OCI-LY7 (cell line): Measurements from ENCODE around the gene MXD1. TPM values are rescaled to one million over a fixed set of nuclear protein-coding genes. Genes with fewer than 3 reads are reported as not detected.

Source experiments
- BruUV-seq: library from RNA; stranded (reverse); fragments of 400-500 nt; replicated peaks from 2 replicates; lab custom pipeline; 2021; lab: Mats Ljungman, UMichigan
- CTCF ChIA-PET: fragments of 300-600 bp; sonication (Branson Sonifier 250); formaldehyde crosslinking; loops from one replicate; lab custom pipeline; 2022; ENCODE audit warnings: antibody characterized with exemption; ENCODE audit not compliant: unreplicated experiment; lab: Charles Lee
- POLR2A ChIA-PET: fragments of 300-600 bp; sonication (Branson Sonifier 250); formaldehyde crosslinking; loops from one replicate; lab custom pipeline; 2022; ENCODE audit warnings: antibody characterized with exemption; lab: Charles Lee
- DNase-seq: peaks from one replicate; pipeline ENCODE4 v3.0.0-alpha.2; 2015; ENCODE audit warnings: low spot score
- H2AFZ ChIP-seq: fragments of 200-600 bp; sonication (generic), shearing (Covaris generic); 2 replicates; pipeline ENCODE4 v1.6.1; 2014; ENCODE audit warnings: mild to moderate bottlenecking, antibody characterized with exemption, low read length, moderate library complexity
- H3K27ac ChIP-seq: fragments of 200-600 bp; sonication (generic); 2 replicates; pipeline ENCODE4 v1.5.1; 2014; ENCODE audit warnings: mixed run types, low read depth, mild to moderate bottlenecking, moderate library complexity, low read length, inconsistent platforms; ENCODE audit not compliant: poor library complexity, severe bottlenecking
- H3K36me3 ChIP-seq: fragments of 200-600 bp; sonication (generic); 2 replicates; pipeline ENCODE4 v1.6.1; 2014; ENCODE audit warnings: mild to moderate bottlenecking, antibody characterized with exemption, low read length, moderate library complexity, mixed read lengths; ENCODE audit not compliant: insufficient read depth
- H3K4me1 ChIP-seq: fragments of 200-600 bp; sonication (generic); 2 replicates; pipeline ENCODE4 v1.5.1; 2014; ENCODE audit warnings: mild to moderate bottlenecking, low read length; ENCODE audit not compliant: insufficient read depth, poor library complexity, severe bottlenecking
- H3K4me2 ChIP-seq: fragments of 200-600 bp; sonication (generic); 2 replicates; pipeline ENCODE4 v1.6.1; 2014; ENCODE audit warnings: mild to moderate bottlenecking, low read length
- H3K4me3 ChIP-seq: fragments of 200-600 bp; sonication (generic); 2 replicates; pipeline ENCODE4 v1.5.1; 2014; ENCODE audit warnings: mild to moderate bottlenecking, low read depth, low read length; ENCODE audit not compliant: poor library complexity, severe bottlenecking
- H3K79me2 ChIP-seq: fragments of 200-600 bp; sonication (generic); 2 replicates; pipeline ENCODE4 v1.6.1; 2016; ENCODE audit warnings: low read depth, mild to moderate bottlenecking, low read length, moderate library complexity, mixed read lengths; ENCODE audit not compliant: insufficient read depth
- H3K9me2 ChIP-seq: fragments of 200-600 bp; sonication (generic); 2 replicates; pipeline ENCODE4 v1.6.1; 2016; ENCODE audit warnings: mild to moderate bottlenecking, low read length, mixed read lengths; ENCODE audit not compliant: insufficient read depth
- H3K9me3 ChIP-seq: fragments of 200-600 bp; sonication (generic); 2 replicates; pipeline ENCODE4 v1.6.1; 2014; ENCODE audit warnings: mild to moderate bottlenecking, mixed run types, low read length, mixed read lengths
- H4K20me1 ChIP-seq: fragments of 200-600 bp; sonication (generic); 2 replicates; pipeline ENCODE4 v1.6.1; 2014; ENCODE audit warnings: mild to moderate bottlenecking, antibody characterized with exemption, low read length, moderate library complexity, mixed read lengths; ENCODE audit not compliant: insufficient read depth
- EZH2phosphoT487 ChIP-seq: fragments of 200-600 bp; sonication (generic); IDR thresholded peaks from 2 replicates; pipeline ENCODE4 v1.6.1; 2018; ENCODE audit warnings: low read depth, borderline replicate concordance, mild to moderate bottlenecking, mixed run types, antibody characterized with exemption, low read length, moderate library complexity, mixed read lengths
- intact Hi-C: fragments of 100-400 bp; cut with micrococcal nuclease; formaldehyde crosslinking; loops from one replicate; pipeline ENCODE4 v1.10.0; 2022; ENCODE audit not compliant: unreplicated experiment
- total RNA-seq, 2 experiments: library from RNA; depleted of rRNA in 1 of 2; stranded (reverse); fragments of >200 nt in 1 of 2; shearing (Covaris generic) in 1 of 2; gene quantifications; 2 replicates each; pipeline ENCODE4 v1.2.3, GENCODE V29; 2014 to 2022
- TF ChIP-seq, protein P1 (sequence below): fragments of 200-600 bp; sonication (generic); conservative IDR thresholded peaks from 2 replicates; pipeline ENCODE4 v1.5.1; 2014; ENCODE audit warnings: mild to moderate bottlenecking, antibody characterized with exemption, low read length, moderate library complexity, mixed read lengths

The MXD1 gene
- total RNA-seq, 2 experiments from 2014 or later = 2.2 to 2.9 TPM

DNA sequence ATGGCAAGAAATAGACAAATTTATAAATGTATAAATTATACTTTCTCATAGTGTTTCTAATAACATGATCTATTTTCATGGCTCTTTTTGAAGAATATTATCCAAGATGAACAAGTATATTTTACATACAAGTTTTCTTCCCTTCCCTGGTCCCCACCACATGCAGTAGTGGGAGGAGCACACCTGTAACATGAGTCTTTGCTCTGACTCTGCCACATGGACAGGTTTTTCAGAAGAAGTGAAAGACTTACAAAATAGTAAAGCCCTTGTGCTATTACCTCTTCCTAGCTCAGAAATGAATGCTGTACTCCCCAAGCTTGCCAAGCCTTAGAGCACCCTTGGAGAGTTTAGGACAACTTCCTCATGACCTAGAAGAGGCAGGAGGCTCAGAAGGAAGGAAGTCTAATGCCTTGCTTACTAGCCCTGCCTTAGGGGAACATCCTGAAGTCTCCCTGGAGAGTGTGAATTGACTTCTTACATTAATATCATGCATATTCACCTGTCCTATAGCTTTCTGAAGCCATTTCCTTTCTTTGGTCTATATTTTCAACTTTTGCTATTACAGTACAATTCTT is 18.4 kb downstream of the MXD1 start:
- no peaks in the 10 kb centered on the region for H3K9me2 ChIP-seq
- H3K4me3 ChIP-seq = no peak overlapping the region
- H3K27ac ChIP-seq = no peak overlapping the region
- TF ChIP-seq EZH2phosphoT487 = no peak
- TF ChIP-seq, protein P1, sequence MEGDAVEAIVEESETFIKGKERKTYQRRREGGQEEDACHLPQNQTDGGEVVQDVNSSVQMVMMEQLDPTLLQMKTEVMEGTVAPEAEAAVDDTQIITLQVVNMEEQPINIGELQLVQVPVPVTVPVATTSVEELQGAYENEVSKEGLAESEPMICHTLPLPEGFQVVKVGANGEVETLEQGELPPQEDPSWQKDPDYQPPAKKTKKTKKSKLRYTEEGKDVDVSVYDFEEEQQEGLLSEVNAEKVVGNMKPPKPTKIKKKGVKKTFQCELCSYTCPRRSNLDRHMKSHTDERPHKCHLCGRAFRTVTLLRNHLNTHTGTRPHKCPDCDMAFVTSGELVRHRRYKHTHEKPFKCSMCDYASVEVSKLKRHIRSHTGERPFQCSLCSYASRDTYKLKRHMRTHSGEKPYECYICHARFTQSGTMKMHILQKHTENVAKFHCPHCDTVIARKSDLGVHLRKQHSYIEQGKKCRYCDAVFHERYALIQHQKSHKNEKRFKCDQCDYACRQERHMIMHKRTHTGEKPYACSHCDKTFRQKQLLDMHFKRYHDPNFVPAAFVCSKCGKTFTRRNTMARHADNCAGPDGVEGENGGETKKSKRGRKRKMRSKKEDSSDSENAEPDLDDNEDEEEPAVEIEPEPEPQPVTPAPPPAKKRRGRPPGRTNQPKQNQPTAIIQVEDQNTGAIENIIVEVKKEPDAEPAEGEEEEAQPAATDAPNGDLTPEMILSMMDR = no peak
- no peaks in the 10 kb centered on the region for H4K20me1 ChIP-seq
- ChIA-PET POLR2A (interaction anchor here (0.6 to 1.7 kb wide), 5 partner anchors 10 to 357 kb away, joined by 3 to 8 read pairs (median 3); partner anchors contain the start of gene MXD1), CTCF (no interaction called here)
- BruUV-seq = no TSS peak
- no peak for DNase-seq
- H3K36me3 ChIP-seq = no peaks in the 10 kb centered on the region
- H2AFZ ChIP-seq = no peak overlapping the region
- no peaks in the 10 kb centered on the region for H3K9me3 ChIP-seq
- H3K4me1 ChIP-seq = peaks cover 14% of the 10 kb centered on the region
- no peak overlapping the region for H3K4me2 ChIP-seq
- no peaks in the 10 kb centered on the region for H3K79me2 ChIP-seq
- intact Hi-C loops = no loop called here

DNA sequence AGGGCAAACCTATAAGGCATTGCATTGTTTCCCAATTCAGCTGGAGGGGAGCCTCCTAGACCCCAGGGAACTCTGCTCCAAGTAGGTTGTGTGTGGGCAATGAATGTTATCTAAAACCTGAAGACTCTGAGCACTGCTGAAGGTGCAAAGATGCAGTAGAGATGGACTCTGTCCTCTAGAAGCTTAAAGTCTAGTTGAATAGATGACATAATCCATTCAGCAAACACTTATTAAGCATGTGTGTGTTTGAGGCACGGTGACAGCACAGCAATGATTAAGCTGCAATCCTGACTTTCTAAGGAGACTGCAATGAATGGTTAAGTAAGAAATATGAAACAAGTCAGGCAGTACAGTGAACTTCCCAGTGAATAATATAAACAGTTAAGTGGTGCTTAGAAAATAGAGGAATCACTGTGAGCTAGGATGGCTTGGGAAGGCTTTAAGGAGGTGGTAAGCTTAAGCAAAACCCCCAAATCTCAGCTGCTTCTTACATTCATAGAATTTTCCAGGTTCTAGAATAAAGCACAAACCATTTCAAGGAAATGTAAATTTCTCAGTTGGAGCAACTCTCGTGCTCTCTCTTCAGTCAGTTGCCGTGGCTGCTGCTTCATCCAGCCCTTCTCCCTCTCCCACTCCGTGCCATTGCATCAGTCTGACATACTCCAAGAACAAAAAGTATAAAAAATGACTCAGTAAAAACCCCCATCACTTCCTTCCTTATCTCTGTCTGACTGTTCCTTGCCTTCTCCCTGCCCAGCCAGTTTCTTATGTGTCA is 19.1 kb downstream of the MXD1 start:
- Histone ChIP-seq H4K20me1 (no peaks in the 10 kb centered on the region), H2AFZ (no peak overlapping the region), H3K27ac (no peak overlapping the region), H3K9me3 (no peaks in the 10 kb centered on the region), H3K4me1 (peaks cover 14% of the 10 kb centered on the region), H3K4me2 (no peak overlapping the region), H3K9me2 (no peaks in the 10 kb centered on the region), H3K79me2 (no peaks in the 10 kb centered on the region), H3K4me3 (no peak overlapping the region), H3K36me3 (no peaks in the 10 kb centered on the region)
- no TSS peak for BruUV-seq
- ChIA-PET POLR2A (interaction anchor here (0.5 to 1.7 kb wide), 5 partner anchors 11 to 357 kb away, joined by 3 to 7 read pairs (median 3); partner anchors contain the start of gene MXD1), CTCF (no interaction called here)
- TF ChIP-seq, protein P1 = no peak
- no peak for TF ChIP-seq EZH2phosphoT487
- intact Hi-C loops = no loop called here
- no peak for DNase-seq

DNA sequence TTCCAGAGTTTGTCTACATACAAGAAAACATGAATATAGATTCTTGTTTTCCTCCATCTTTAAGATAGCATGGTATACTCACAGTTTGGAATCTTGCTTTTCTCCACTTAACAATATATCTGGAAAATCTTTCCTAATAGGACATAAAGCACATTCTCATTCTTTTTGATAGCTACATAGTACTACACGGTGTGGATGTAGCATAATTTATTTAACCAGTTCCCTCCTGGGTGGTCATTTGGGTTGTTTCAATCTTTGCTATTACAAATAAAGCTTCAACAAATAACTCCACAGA is 19.7 kb downstream of the MXD1 start:
- intact Hi-C loops = no loop called here
- no peaks in the 10 kb centered on the region for H4K20me1 ChIP-seq
- H3K9me2 ChIP-seq = no peaks in the 10 kb centered on the region
- peaks cover 14% of the 10 kb centered on the region for H3K4me1 ChIP-seq
- H3K4me3 ChIP-seq = no peak overlapping the region
- POLR2A ChIA-PET = interaction anchor here (0.5 to 1.7 kb wide), 2 partner anchors 20 to 219 kb away, joined by 3 to 7 read pairs; partner anchors contain the start of gene MXD1
- CTCF ChIA-PET = no interaction called here
- H3K27ac ChIP-seq = no peak overlapping the region
- no peak overlapping the region for H2AFZ ChIP-seq
- H3K36me3 ChIP-seq = no peaks in the 10 kb centered on the region
- no peaks in the 10 kb centered on the region for H3K9me3 ChIP-seq
- BruUV-seq = no TSS peak
- H3K4me2 ChIP-seq = no peak overlapping the region
- H3K79me2 ChIP-seq = no peaks in the 10 kb centered on the region
- no peak for DNase-seq
- no peak for TF ChIP-seq EZH2phosphoT487
- TF ChIP-seq, protein P1 = no peak
